Measurements from ENCODE around the gene CFAP70. TPM values are rescaled to one million over a fixed set of nuclear protein-coding genes. Genes with fewer than 3 reads are reported as not detected.
"Not testable (repeated sequence)": the region's sequence is repeated elsewhere in the genome, so short reads cannot be mapped to it uniquely, and the experiment has no call there.

The CFAP70 gene
- total RNA-seq, 2 experiments from 2014 or later = 0.58 to 0.71 TPM

DNA sequence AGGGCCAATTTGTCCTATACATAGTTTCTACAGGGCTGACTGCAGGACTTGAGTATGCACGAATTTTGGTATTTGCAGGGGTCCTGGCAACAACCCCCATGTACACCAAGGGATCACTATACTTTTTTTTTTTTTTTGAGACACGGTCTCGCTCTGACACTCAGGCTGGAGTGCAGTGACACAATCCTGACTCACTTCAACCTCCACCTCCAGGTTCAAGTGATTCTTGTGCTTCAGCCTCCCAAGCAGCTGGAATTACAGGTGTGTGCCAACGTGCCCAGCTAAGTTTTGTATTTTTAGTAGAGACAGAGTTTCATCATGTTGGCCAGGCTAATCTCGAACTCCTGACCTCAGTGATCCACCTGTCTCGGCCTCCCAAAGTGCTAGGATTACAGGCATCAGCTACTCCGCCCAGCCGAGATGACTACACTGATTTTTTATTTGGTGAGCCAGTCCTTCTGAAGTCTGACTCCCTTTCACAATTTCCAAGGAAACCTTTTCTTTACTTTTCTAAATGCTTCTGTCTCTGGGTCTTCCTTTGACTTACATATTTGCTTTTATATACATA lies 19.8 kb downstream of the CFAP70 start:
- Mint-ChIP-seq H3K4me1 (no peaks in the 10 kb centered on the region), H3K9me3 (ENCODE audit: low read depth) (no peaks in the 10 kb centered on the region), H3K4me3 (no peak overlapping the region), H3K27me3 (no peaks in the 10 kb centered on the region), H3K27ac (no peak overlapping the region), H3K36me3 (ENCODE audit: low read depth) (no peaks in the 10 kb centered on the region)
- ChIA-PET POLR2A (no interaction called here), CTCF (no interaction called here)
- DNase-seq (no peak), ATAC-seq (no peak)
- intact Hi-C loops (cut with DNase I, micrococcal nuclease) = no loop called here

GRCh38 chr10:73333202-73333601 lies 25.5 kb downstream of the CFAP70 start:
- no peaks in the 10 kb centered on the region for H3K9me3 Mint-ChIP-seq (ENCODE audit: low read depth)
- intact Hi-C loops (cut with DNase I, micrococcal nuclease) = no loop called here
- DNase-seq (no peak), ATAC-seq (no peak)
- no peaks in the 10 kb centered on the region for H3K36me3 Mint-ChIP-seq (ENCODE audit: low read depth)
- CTCF ChIA-PET = interaction anchor here (1.0 kb wide), 1 partner anchor 52 kb away, joined by 3 read pairs; no protein-coding TSS in a partner anchor
- POLR2A ChIA-PET = no interaction called here
- H3K4me3 Mint-ChIP-seq = no peak overlapping the region
- H3K4me1 Mint-ChIP-seq = no peaks in the 10 kb centered on the region
- H3K27me3 Mint-ChIP-seq = no peaks in the 10 kb centered on the region
- no peak overlapping the region for H3K27ac Mint-ChIP-seq

DNA sequence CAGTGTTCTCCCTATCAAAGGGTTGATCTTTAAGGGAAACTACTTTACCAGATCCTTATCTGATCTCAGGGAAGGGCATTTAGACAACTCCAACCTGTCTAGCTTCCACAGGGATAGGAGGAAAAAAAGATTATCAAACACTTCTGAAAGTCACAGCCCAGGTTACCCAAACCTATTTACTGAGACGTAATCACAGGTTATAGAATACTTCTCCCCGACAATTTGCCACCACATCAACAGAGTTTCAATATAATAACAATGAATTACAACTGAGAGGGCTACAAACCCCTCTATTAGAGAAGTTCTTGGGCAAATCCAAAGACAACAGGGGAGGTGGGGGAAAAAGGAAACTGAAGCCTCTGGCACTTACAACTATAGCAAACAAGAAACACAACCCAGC lies 26.3 kb downstream of the CFAP70 start:
- Mint-ChIP-seq H3K36me3 (ENCODE audit: low read depth) (no peaks in the 10 kb centered on the region), H3K27ac (no peak overlapping the region), H3K27me3 (no peaks in the 10 kb centered on the region), H3K4me1 (no peaks in the 10 kb centered on the region), H3K4me3 (no peak overlapping the region), H3K9me3 (ENCODE audit: low read depth) (peaks cover 3% of the 10 kb centered on the region)
- no peak for DNase-seq
- ChIA-PET POLR2A (no interaction called here), CTCF (interaction anchor here (0.8 to 1.0 kb wide), 2 partner anchors 53 to 318 kb away, joined by 3 read pairs; no protein-coding TSS in a partner anchor)
- intact Hi-C loops (cut with DNase I, micrococcal nuclease) = no loop called here
- no peak for ATAC-seq

GRCh38 chr10:73328523-73328922 lies 30.1 kb downstream of the CFAP70 start:
- H3K4me1 Mint-ChIP-seq; DNase-seq; H3K4me3 Mint-ChIP-seq; H3K36me3 Mint-ChIP-seq (ENCODE audit: low read depth); H3K27me3 Mint-ChIP-seq; CTCF ChIA-PET; intact Hi-C loops (cut with DNase I, micrococcal nuclease); POLR2A ChIA-PET; H3K27ac Mint-ChIP-seq; ATAC-seq; H3K9me3 Mint-ChIP-seq (ENCODE audit: low read depth): not testable (repeated sequence)

- H3K27ac Mint-ChIP-seq; DNase-seq; intact Hi-C loops (cut with DNase I, micrococcal nuclease); H3K36me3 Mint-ChIP-seq (ENCODE audit: low read depth); H3K9me3 Mint-ChIP-seq (ENCODE audit: low read depth); ATAC-seq; H3K27me3 Mint-ChIP-seq; CTCF ChIA-PET; H3K4me3 Mint-ChIP-seq; POLR2A ChIA-PET; H3K4me1 Mint-ChIP-seq: not testable (repeated sequence)
Observed at GRCh38 chr10:73325290-73325689, 33.4 kb downstream of the CFAP70 start.

GRCh38 chr10:73323582-73323981 lies 35.1 kb downstream of the CFAP70 start:
- H3K9me3 Mint-ChIP-seq (ENCODE audit: low read depth); DNase-seq; H3K27me3 Mint-ChIP-seq; POLR2A ChIA-PET; H3K4me1 Mint-ChIP-seq; H3K36me3 Mint-ChIP-seq (ENCODE audit: low read depth); intact Hi-C loops (cut with DNase I, micrococcal nuclease); CTCF ChIA-PET; ATAC-seq; H3K27ac Mint-ChIP-seq; H3K4me3 Mint-ChIP-seq: not testable (repeated sequence)

DNA sequence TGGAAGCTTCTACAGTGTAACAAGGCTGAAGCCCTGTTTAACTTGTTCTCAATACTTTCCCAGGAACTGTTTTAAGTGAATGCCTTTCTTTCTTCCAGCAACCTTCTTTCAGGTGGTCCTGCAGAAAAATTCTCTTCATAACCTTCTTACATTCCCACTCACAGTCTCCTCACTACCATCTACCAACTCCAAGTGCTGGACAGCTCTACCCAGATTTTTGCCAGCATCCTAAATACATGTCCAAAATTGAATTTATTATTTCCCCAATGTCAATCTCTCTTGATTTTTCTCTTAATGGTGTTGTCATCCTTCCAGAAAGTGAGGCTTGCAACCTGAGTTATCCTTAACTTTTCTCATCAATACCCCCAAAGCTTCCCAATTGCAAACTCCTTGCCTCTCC lies 48.2 kb downstream of the CFAP70 start:
- ChIA-PET CTCF (interaction anchor here (1.6 kb wide), 1 partner anchor 11 kb away, joined by 5 read pairs; no protein-coding TSS in a partner anchor), POLR2A (no interaction called here)
- peaks cover 7% of the 10 kb centered on the region for H3K36me3 Mint-ChIP-seq (ENCODE audit: low read depth)
- H3K4me3 Mint-ChIP-seq = no peak overlapping the region
- H3K4me1 Mint-ChIP-seq = no peaks in the 10 kb centered on the region
- intact Hi-C loops (cut with DNase I, micrococcal nuclease) = no loop called here
- no peak overlapping the region for H3K27ac Mint-ChIP-seq
- H3K9me3 Mint-ChIP-seq (ENCODE audit: low read depth) = peaks cover 14% of the 10 kb centered on the region
- no peaks in the 10 kb centered on the region for H3K27me3 Mint-ChIP-seq
- no peak for DNase-seq
- no peak for ATAC-seq

DNA sequence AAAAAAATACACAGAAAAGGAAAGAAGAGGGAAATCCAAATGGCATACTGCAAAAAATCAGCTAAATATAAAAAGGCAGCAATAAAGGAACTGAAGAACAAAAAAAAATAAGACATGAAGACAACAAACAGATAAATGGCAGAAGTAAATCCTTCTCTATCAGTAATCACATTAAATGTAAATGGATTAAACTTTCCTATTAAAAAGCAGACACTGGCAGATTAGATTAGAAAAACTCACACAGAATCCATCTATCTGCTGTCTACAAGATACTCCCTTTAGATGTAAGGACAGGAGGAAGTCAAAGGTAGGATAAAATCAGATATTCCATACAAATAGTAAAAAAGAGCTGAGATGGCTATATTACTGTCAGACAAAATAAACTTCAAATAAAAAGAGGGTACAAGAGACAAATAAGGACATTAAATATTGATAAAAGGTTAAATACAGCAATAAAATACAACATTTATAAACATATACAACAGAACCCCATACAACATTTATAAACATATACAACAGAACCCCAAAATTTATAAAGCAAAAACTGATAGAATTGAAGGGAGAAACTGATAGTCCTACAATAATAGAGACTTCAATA lies 51.4 kb downstream of the CFAP70 start:
- Mint-ChIP-seq H3K36me3 (ENCODE audit: low read depth) (peaks cover 7% of the 10 kb centered on the region), H3K27ac (no peak overlapping the region), H3K9me3 (ENCODE audit: low read depth) (peaks cover 17% of the 10 kb centered on the region), H3K4me3 (no peak overlapping the region), H3K4me1 (no peaks in the 10 kb centered on the region), H3K27me3 (no peaks in the 10 kb centered on the region)
- CTCF ChIA-PET = no interaction called here
- POLR2A ChIA-PET = no interaction called here
- intact Hi-C loops (cut with DNase I, micrococcal nuclease) = no loop called here
- DNase-seq = no peak
- ATAC-seq = no peak

GRCh38 chr10:73306171-73306708 lies 52.4 kb downstream of the CFAP70 start:
- POLR2A ChIA-PET = no interaction called here

DNA sequence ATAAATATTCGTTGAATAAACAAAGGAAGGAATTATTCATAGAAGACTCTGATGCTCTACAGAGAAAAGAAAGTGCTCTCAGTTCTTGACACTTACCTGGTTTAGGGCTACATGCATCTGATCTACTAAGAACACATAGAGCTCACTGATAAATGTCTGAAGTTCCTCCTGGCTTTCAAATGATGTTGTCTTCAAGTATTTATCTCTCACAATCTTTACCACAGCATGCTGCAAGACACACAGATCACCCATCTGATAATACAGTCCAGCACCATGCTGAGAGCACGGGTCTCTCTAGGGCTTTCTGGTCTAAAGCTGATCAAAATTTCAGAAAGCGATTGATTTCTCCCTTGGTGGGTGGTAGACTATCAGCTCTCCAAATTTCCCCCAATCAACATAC lies 61.7 kb downstream of the CFAP70 start:
- intact Hi-C loops (cut with DNase I, micrococcal nuclease) = no loop called here

More at GRCh38 chr10:73306171-73306708, 52.4 kb downstream of the CFAP70 start:
- peaks cover 7% of the 10 kb centered on the region for H3K36me3 Mint-ChIP-seq (ENCODE audit: low read depth)
- H3K9me3 Mint-ChIP-seq (ENCODE audit: low read depth) = peaks cover 17% of the 10 kb centered on the region
- no peak overlapping the region for H3K27ac Mint-ChIP-seq
- CTCF ChIA-PET = interaction anchor here (0.8 kb wide), 1 partner anchor 124 kb away, joined by 3 read pairs; no protein-coding TSS in a partner anchor
- H3K4me3 Mint-ChIP-seq = no peak overlapping the region
- DNase-seq = no peak
- ATAC-seq = no peak
- intact Hi-C loops (cut with DNase I, micrococcal nuclease) = no loop called here
- H3K4me1 Mint-ChIP-seq = no peaks in the 10 kb centered on the region
- no peaks in the 10 kb centered on the region for H3K27me3 Mint-ChIP-seq

GRCh38 chr10:73293461-73293860 lies 65.2 kb downstream of the CFAP70 start:
- intact Hi-C loops (cut with DNase I, micrococcal nuclease) = no loop called here
- CTCF ChIA-PET = interaction anchor here (0.6 kb wide), 1 partner anchor 264 kb away, joined by 3 read pairs; no protein-coding TSS in a partner anchor
- ATAC-seq = no peak

More for the DNA sequence above, 61.7 kb downstream of the CFAP70 start:
- ATAC-seq (no peak), DNase-seq (no peak)
- peaks cover 2% of the 10 kb centered on the region for H3K27me3 Mint-ChIP-seq
- ChIA-PET CTCF (no interaction called here), POLR2A (no interaction called here)
- H3K4me1 Mint-ChIP-seq = no peaks in the 10 kb centered on the region
- no peak overlapping the region for H3K4me3 Mint-ChIP-seq
- H3K9me3 Mint-ChIP-seq (ENCODE audit: low read depth) = no peaks in the 10 kb centered on the region
- no peaks in the 10 kb centered on the region for H3K36me3 Mint-ChIP-seq (ENCODE audit: low read depth)
- no peak overlapping the region for H3K27ac Mint-ChIP-seq

GRCh38 chr10:73289958-73290357 lies 68.7 kb downstream of the CFAP70 start:
- intact Hi-C loops (cut with DNase I, micrococcal nuclease) = no loop called here
- ChIA-PET POLR2A (no interaction called here), CTCF (no interaction called here)
- Mint-ChIP-seq H3K4me1 (no peaks in the 10 kb centered on the region), H3K9me3 (ENCODE audit: low read depth) (no peaks in the 10 kb centered on the region), H3K27ac (no peak overlapping the region), H3K27me3 (no peaks in the 10 kb centered on the region), H3K4me3 (no peak overlapping the region), H3K36me3 (ENCODE audit: low read depth) (peaks cover 7% of the 10 kb centered on the region)
- DNase-seq (no peak), ATAC-seq (no peak)

More at GRCh38 chr10:73293461-73293860, 65.2 kb downstream of the CFAP70 start:
- Mint-ChIP-seq H3K27me3 (no peaks in the 10 kb centered on the region), H3K4me3 (no peak overlapping the region), H3K36me3 (ENCODE audit: low read depth) (peaks cover 7% of the 10 kb centered on the region), H3K27ac (no peak overlapping the region), H3K9me3 (ENCODE audit: low read depth) (no peaks in the 10 kb centered on the region), H3K4me1 (no peaks in the 10 kb centered on the region)
- POLR2A ChIA-PET = no interaction called here
- DNase-seq = no peak

All from activated CD4-positive, alpha-beta T cell treated with anti-CD3 and anti-CD28 coated beads for 36 hours (primary cell).